AG09319 (cell line): ENCODE data around the gene SEC31A.
A peak's percentile ranks its signal among the peaks of the same experiment; 100 is the strongest.
"Not testable (repeated sequence)": the region's sequence is repeated elsewhere in the genome, so short reads cannot be mapped to it uniquely, and the experiment has no call there.

ENCODE experiments used
- DNase-seq: peaks from one replicate; pipeline ENCODE4 v3.0.0-alpha.2; 2010; ENCODE audit warnings: low read depth; ENCODE audit errors: extremely low read depth
- CTCF ChIP-seq: IDR thresholded peaks from 2 replicates; pipeline ENCODE4 v1.5.1; 2011; ENCODE audit warnings: low read depth, mild to moderate bottlenecking, inconsistent platforms, low read length, moderate library complexity

Gene SEC31A

GRCh38 chr4:82865592-82865991 lies 25.4 kb downstream of the SEC31A start:
- peak; percentile 75 for DNase-seq
- TF ChIP-seq CTCF: no peak

- no peak for DNase-seq
- no peak for TF ChIP-seq CTCF
These were observed 26.5 kb downstream of the SEC31A start for GRCh38 chr4:82864336-82864979.

GRCh38 chr4:82861529-82861928 lies 29.4 kb downstream of the SEC31A start:
- DNase-seq: no peak
- no peak for TF ChIP-seq CTCF

GRCh38 chr4:82860487-82860886 lies 30.5 kb downstream of the SEC31A start:
- not testable (repeated sequence) for DNase-seq

GRCh38 chr4:82852751-82853285 lies 38.1 kb downstream of the SEC31A start:
- DNase-seq: no peak
- TF ChIP-seq CTCF: no peak

GRCh38 chr4:82851885-82852750 lies 38.8 kb downstream of the SEC31A start:
- peak; percentile 31 for TF ChIP-seq CTCF
- DNase-seq: no peak

- TF ChIP-seq CTCF: no peak
- DNase-seq: no peak
These were observed 39.6 kb downstream of the SEC31A start for GRCh38 chr4:82851318-82851717.
